Right lung (tissue), 5 donors: Measurements from ENCODE around the gene CLMN. TPM values are rescaled to one million over a fixed set of nuclear protein-coding genes. Genes with fewer than 3 reads are reported as not detected.

ENCODE experiments used
- DNase-seq, 2 donors: peaks; one replicate each; pipeline ENCODE4 v3.0.0-alpha.2; 2013
- polyA plus RNA-seq, 5 donors: library from polyadenylated mRNA; unstranded; fragments of 120-200 nt; gene quantifications; one replicate each; pipeline versions ENCODE4 v1.2.1 to v1.2.3, GENCODE V29; 2013; ENCODE audit warnings: inconsistent platforms in 1 of 5, low replicate concordance in 1 of 5; ENCODE audit not compliant: insufficient read length in 5 of 5, insufficient read depth in 1 of 5

The CLMN gene
- polyA plus RNA-seq, 5 donors = 7.8 to 18.3 (median 13.1) TPM

DNA sequence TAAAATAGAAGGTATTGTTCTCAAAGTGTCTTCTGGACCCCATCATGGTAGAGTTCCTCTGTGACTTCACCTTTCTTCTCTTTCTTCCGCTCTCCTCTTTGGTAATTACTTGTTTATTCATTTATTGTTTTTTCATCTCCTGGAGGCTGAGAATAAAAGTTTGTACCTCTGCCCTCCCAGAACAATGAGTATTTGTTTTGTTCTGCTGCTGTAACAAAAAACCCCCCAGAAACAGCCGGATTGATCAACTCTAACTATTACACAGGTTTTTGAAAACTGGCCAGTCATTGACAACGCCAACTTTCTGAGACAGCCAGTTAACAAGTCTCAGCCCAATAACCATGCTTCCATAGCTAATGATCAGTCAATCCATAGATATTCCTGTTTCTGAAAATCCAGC is 154.2 kb downstream of the CLMN start:
- no peak for DNase-seq

- no peak for DNase-seq
Measured at GRCh38 chr14:95164506-95164905, 155.2 kb downstream of the CLMN start.

- DNase-seq = no peak
Measured at GRCh38 chr14:95163666-95164065, 156.0 kb downstream of the CLMN start.

DNA sequence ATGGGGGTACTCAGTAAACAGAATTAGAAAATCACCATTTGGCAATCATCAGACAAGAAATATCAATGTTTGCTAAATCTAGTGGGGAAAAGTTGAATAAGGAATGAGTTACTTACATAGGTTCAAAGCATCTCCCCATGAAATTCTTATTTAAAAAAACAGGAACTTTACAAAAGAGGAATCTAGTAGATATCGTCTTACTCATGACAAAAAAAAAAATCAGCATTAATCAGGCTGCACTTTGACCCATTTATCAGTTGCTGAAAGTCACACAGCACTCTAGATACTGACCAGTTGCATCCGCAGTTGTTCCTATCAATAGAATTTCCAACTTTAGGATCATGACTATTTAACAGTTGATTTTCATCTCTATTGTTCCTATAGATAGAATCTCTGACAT is 156.6 kb downstream of the CLMN start:
- DNase-seq = no peak

GRCh38 chr14:95162641-95163040 is 157.1 kb downstream of the CLMN start:
- DNase-seq = no peak

DNA sequence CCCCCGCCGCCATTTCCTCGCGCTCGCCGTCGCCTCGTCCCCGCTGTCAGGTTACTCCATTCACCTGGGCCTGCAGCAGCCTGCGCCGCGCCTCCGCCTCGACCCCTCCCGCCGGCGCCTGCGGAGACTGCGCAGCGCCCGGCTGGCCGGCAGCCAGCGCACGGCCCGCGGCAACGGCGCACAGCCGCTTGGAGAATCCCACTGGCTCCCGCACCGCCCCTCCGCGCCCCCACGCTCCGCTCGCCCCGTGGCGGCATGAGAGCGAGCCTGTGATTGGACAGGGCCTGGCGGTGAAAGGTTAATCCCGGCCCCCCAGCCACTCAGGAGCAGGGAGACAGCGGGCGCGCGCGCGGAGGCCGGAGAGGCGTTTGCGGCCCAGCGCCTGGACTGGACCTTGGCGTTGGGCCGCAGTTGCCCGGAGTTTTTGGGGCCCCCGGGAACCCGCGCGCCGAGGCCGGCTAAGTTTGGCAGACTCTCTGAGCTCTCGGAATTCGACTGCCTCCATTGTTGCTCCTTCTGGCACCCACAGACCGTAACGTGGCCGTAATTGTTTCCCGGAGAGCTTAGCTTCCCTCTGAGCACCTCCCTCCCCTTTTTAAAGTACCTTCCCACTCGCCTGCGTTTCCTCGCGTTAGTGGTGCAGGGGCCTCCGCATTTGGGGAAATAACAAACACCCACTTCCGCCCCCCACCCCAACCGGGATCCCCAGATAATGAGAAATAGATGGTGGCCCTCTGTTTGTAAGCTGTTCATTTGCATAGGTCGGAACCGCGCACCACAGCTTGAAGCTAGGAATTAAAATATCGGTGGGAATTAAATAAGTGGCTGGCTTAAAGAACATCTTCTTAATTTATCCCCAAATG is 162.2 kb downstream of the CLMN start, which contains the start of gene DICER1:
DICER1 (minus strand) TSS at position 203 of the 863 bp plus-strand sequence. CDS start 24,071 bp downstream, outside the sequence.
- DNase-seq = peak; percentile 96 to 97

- no peak for DNase-seq
Measured at GRCh38 chr14:95157048-95157326, 162.7 kb downstream of the CLMN start.

DNA sequence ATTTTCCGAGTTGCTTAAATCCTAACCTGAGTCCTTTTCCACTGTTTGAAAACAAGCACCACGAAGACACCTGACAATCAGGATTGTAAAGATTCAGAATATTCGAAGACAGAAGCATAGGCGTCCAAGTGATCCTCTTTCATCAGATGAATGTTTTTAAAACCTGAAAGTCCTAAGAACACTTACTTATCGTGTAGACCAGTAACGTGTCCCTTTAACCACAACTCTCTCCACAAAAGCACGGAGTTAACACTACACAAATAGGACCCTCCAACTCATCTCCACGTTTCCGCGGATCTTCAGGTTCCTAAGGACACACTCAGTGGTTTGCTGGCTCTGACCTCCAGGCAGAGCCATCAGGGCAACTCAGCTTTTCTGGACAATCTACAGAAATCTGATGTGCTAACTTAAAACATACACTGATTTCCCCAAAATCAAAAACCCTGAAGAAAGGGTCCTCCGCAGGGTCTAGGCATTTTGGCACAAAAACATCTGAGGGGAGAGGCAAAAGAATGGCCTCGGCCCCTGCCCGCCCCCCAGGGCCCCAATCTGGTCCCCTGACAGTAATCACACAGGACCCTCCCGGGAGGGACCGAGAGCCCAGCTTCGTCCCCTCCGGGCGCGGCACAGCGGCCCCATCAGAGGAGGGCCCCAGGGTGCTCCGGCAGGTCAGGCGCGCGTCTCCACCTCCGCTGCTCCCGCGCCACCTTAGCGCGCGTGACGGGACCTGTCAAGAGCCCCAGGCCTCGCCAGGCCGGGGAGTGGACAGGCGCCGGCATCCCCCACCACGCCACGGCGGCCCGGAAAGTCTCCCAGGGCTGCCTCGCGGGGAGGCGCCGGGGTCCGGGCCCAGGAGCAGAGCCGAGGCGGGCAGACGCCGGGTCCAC is 163.3 kb downstream of the CLMN start:
- DNase-seq = peak; percentile 20 to 35

- no peak for DNase-seq
Measured at GRCh38 chr14:95155045-95155444, 164.7 kb downstream of the CLMN start.

- DNase-seq = no peak
Measured at GRCh38 chr14:95153866-95154265, 165.8 kb downstream of the CLMN start.

- no peak for DNase-seq
Measured at GRCh38 chr14:95151561-95151960, 168.1 kb downstream of the CLMN start.

GRCh38 chr14:95150910-95151309 is 168.8 kb downstream of the CLMN start:
- DNase-seq = no peak

GRCh38 chr14:95149441-95149840 is 170.3 kb downstream of the CLMN start:
- DNase-seq = no peak

DNA sequence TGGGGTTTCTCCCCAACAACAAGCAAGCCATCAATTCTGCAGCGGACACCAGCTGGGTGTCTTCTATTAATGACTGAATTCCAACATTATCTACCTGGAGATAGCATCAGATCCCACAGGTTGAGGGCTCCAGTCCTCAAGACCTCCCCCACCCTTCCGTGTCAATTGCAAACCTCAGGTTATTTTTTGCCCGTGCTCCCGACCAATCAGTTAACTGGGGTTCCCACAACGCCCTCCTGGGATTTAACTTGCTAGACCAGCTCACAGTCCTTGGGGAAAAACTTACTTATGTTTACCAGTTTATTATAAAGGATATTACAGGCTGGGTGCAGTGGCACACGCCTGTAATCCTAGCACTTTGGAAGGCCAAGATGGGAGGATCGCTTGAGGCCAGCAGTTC is 172.1 kb downstream of the CLMN start:
- no peak for DNase-seq

- DNase-seq = no peak
Measured at GRCh38 chr14:95146079-95146771, 173.5 kb downstream of the CLMN start.

GRCh38 chr14:95144849-95145248 is 174.9 kb downstream of the CLMN start:
- no peak for DNase-seq

DNA sequence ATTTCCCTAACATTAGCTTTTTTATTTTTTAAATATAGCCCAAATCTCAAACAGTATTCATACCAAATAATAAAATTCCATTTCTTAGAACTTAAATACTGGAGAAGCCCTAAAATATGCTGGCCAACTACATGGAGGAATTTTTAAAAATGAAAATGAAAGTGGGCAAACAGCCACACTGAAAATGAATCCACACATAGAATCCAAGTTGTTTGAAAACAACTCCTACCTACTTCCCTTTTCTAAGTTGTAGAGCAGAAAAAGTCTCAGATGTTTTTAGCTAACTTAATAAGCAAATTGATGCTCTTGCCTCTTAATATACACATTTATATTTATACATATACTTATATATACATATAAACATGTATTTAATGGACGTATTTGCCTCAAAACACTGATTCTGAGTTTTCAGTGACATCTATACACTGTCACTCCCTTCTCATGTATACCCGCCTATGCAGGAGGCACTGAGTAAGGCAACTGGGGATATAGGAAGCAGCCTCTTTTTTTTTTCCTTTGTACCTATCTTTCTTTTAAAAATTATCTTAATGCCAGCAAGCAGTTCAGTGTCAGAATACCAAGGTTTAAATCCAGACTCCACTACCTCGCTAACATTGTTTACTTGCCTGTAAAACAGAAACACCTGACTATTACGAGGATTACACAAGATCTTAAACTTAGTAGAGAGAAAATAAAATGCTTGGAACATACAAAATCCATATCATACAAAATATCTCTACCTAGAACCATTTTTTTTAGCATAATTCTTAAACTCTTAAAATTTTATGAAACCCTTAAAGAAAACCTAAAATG is 175.7 kb downstream of the CLMN start:
- DNase-seq = peak in 1 of 2 donors; percentile 24

DNA sequence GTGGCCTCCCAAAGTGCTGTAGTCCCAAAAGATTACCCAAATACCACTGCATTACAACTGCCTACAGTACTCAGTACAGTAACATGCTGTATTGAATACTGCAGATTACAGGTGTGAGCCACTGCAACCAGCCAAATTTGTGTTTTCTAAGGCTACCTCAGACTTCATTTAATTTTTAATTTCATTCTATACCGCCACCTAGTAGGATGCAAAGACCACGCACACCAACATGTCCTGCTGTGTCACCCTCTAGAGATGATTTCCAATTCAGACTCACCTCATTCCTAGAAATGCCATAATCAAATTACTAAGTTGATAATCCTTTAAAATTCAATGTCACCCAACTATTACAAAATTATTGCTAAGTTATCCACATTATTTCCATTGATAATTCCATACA is 177.5 kb downstream of the CLMN start:
- no peak for DNase-seq

DNA sequence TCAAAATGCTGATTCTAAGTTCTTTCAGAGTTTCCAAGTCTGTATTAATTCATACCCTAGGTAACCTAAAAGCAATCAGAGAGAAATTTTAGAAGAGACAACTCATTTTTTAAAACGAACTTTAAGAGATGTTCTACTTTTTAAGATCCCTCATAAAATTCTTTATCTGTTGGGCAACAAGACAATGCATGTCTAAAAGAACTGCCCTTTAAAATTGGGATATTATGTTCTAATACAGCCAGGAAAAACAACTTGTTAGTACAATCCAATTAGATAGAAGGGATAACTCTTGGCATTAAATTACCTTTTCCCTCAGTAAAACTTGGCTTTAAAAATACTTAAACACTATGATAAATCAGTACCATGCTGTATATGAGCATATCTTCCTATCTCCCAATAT is 178.0 kb downstream of the CLMN start:
- no peak for DNase-seq

- DNase-seq = no peak
Measured at GRCh38 chr14:95140060-95140858, 179.4 kb downstream of the CLMN start.

- DNase-seq = no peak
Measured at GRCh38 chr14:95138876-95139275, 180.8 kb downstream of the CLMN start.
